NCI-H2107 (cell line): ENCODE data around the gene SV2C.

ENCODE experiments used
- DNase-seq: peaks from one replicate; lab custom pipeline; 2025; lab: John Stamatoyannopoulos, UW

SV2C gene

GRCh38 chr5:76104027-76104426 lies 20.8 kb downstream of the SV2C start:
- DNase-seq, result no peak

DNA sequence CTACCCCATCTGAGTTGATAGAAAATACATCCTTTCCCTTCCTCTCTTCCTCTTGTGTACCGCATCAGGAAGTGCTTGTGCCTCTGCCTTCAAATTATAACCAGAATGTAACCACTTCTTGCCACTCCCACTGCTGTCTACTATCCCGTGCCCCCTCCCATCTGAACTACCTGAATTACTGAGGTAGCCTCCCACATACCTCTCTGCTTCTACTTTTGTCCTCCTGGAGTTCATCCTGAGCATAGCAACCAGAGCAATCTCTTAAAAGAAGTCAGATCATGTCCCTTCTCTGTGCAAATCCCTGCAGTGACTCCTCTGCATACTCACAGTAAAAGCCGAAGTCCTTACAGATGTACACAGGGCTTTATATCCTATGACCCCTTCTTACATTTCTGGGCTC lies 23.0 kb downstream of the SV2C start:
- no peak for DNase-seq

GRCh38 chr5:76111477-76112174 lies 28.4 kb downstream of the SV2C start:
- DNase-seq, result no peak

- DNase-seq, result no peak
Observed at GRCh38 chr5:76113103-76113502, 29.9 kb downstream of the SV2C start.

DNA sequence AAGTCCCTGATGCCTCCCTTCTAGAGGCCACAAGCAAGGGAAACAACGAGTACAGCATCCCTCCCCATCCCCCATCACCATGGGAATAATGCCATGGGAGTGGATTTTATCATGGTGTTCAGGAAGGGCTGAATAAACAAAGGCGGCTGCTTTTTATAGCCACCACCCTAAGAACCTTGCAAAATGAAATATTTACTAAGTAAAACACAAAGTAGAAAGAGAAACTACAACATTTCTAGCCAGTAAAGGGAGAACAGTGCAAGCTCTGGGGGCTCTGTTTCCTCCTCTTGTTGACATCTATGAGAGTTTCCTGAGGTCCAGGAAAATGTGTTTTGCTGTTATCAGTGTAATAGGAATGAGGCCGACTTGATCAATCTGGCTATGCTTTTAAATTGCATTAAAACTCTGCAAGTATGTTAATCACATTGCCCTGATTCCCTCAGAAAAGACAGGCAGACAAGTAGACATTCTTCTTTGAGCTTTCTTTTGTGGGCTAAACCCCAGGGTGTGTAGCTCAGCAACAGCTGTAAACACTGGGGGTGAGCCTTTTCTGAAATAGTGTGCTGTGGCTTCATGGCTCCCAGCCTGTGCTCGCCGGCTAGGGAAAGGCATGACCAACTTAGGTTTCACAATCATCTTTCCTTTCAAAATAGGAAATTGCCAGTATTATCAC lies 31.1 kb downstream of the SV2C start:
- no peak for DNase-seq

DNA sequence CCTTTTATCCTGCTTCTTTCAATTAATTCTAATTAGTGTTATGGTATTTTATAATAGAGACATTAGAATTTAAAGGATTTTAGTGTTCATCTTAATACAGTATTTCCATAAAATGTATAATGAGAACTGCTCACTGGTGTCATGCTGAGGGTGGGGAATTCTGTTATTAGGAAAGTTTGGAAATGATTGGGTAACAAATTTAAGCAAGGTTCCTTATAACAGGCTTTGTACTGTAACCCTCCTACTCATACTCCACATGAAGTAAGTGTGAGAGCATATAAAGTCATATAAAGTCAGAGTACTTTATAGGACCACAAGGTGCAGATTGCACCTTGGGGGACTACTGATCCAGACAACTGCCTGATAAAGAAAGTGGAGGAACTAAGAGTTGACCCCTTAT lies 42.2 kb downstream of the SV2C start:
- no peak for DNase-seq

GRCh38 chr5:76125888-76126287 lies 42.7 kb downstream of the SV2C start:
- no peak for DNase-seq

DNA sequence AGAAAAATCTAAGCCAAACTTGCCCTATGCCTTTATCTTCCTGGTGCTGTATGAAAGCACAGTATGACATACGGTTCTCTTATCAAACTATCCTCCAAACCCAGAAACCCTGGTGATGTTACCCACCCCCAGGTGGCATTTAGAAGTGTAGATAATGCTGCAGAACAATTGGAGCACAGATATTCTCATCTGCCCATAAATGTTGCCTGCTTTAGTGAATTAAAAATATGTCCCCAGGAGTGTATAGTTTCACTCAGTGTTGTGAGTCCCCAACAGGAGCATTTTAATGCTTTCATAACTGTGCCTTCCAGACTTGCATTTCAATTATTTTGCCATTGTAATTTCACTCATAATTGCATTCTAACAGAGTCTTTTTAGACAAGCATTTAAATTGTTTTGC lies 50.8 kb downstream of the SV2C start:
- DNase-seq, result no peak

- no peak for DNase-seq
Observed at GRCh38 chr5:76134646-76135045, 51.5 kb downstream of the SV2C start.

DNA sequence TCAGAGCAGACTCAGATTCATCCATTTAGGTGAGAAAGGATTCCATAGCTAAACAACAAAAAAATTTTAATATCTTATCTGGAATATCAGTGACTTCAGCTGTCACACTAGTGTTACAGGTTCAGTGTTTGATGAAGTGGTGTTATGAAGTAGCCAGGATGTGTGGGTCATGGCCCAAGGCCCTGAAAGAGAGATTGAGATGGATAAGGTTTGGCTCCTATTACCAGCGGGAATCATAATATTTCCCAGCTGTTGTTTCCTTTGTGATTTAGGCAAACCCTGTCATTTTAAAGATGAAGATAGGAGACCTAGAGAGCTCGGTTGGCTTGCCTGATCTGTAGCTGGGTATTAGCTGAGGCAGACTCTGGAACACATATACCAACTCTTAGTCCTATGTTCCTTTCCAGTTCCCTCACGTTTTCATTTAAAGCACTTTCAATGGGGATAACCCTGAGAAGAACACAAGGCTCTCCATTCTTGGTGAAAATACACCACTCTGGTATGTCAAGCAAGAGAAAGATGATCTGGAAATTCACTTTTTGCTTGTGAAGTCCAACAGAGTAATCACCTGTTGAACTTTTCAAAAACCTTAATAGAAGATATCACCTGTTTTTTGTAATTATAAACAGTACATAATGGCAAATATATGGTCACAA lies 54.8 kb downstream of the SV2C start:
- DNase-seq, result no peak

DNA sequence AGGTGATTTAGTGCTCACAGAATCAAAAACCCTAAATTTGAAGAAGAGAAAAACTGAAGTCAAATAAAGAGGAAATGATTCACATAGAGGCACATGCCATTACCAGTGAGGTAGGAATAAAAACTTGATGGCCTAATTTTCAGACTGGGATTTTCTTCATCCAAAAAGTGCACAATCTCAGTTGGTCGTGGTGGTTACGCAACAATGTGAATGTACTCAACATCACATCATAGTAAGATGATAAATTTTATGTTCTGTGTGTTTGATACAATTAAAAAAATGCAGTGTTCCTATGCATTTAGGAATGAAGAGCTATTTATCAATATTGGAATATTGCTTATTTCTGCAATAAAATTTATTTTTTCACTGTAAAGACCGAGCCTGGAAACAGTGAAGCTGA lies 60.7 kb downstream of the SV2C start:
- DNase-seq, result no peak

- no peak for DNase-seq
Observed at GRCh38 chr5:76144513-76145274, 61.5 kb downstream of the SV2C start.

DNA sequence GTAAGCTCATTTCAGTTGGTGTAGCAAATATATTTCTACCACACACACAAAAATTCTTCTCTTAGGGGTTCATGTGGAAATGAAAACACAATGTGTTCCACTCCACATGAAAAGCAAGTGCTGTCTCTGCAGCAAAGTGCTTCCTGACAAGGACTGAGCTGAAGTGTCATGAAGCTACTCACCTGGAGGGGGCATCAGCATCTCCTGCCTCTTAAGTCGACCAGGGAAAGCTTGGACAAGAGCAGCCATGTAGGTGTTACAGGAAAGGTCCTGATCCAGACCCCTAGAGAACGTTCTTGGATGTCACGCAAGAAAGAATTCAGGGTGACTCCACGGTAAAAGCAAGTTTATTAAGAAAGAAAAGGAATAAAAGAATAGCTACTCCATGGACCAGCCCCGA lies 62.8 kb downstream of the SV2C start:
- DNase-seq, result no peak

GRCh38 chr5:76149636-76150035 lies 66.5 kb downstream of the SV2C start:
- DNase-seq, result no peak

DNA sequence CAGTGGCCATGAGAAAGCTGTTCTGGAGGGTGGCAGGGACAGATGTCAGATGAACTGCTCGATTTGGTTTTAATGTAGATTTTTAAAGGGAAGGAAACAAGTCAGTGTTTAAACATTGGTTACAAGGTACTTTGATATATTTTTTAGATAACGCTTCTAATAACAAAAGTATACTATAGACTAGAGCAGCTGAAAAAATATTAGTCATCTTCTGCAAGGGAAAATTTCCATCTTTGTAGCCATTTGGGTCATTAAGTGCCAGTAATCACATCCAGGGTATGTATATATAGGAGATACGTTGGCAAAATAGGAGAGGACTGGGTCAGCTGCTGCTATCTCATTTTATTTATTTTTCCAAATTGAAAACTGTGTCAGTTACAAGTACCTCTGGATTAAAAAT lies 69.0 kb downstream of the SV2C start:
- no peak for DNase-seq

- DNase-seq, result no peak
Observed at GRCh38 chr5:76152700-76153099, 69.5 kb downstream of the SV2C start.

DNA sequence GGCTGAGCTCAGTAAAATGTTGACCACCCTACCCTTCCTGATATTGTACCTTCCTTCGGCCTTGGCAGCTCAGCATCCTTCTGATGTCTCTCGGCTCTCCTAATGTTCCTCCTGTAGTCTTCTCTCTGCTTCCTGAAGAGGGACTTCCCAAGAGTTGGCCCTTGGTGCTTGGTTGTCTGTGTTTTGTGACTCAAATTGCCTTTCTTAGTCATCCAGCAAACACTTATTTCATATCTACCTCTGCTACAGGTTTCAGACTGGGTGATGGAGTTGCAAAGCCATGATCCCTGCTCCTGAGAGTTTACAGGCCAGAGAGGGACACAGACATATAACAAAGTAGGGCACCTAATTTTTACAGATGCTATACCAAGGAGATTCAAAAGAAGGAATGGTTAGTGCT lies 70.1 kb downstream of the SV2C start:
- no peak for DNase-seq

DNA sequence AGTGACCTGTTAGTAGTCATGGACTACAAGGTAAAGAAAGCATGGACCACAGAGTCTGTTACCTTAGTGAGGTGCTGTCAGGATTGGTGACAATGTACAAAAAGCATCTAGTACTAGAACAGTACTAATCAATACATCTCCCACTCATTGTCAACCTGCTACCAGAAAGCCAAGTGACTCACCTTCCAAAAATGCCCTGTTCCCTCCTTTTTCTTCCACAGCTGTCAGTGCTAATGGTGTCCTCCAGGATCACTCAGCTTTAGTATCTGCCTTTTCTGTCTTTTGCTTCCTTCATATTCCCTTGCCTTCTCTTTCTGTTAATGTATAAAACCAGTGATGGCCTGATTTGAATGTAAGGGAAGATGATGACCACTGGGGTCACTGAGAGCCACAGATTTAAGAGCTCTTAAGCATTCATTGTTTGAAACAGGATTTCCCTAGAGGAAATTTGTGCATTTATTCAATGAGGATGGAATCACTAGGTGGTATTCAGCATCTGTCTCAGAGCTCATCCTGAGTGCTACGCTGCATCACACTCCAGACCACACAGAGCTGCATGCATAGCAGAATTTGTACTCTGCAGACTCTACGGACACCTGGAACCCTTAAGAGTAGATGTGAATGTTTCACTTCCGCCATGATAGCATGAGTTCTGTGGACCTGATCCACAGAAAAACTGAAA lies 71.0 kb downstream of the SV2C start:
- no peak for DNase-seq

GRCh38 chr5:76155536-76155935 lies 72.4 kb downstream of the SV2C start:
- DNase-seq, result no peak

DNA sequence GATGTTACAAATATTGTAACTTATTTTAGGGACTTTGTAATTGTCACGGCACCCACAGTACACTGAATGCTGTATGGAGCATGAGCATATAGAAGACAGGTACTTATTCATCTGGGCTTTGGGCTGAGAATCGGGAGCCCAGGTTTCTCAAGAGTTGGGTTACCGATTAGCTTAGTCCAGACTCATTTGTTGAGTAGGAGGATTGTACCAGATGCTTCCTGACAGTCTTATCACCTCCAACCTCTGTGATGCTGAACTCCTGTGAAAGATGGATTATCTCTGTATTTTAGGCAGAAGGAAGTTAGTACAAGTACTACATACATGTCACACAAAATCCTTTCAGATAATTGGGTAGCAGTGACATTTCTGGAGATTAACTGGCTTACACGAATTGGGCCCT lies 79.2 kb downstream of the SV2C start:
- no peak for DNase-seq

- DNase-seq, result no peak
Observed at GRCh38 chr5:76163111-76163628, 80.0 kb downstream of the SV2C start.

DNA sequence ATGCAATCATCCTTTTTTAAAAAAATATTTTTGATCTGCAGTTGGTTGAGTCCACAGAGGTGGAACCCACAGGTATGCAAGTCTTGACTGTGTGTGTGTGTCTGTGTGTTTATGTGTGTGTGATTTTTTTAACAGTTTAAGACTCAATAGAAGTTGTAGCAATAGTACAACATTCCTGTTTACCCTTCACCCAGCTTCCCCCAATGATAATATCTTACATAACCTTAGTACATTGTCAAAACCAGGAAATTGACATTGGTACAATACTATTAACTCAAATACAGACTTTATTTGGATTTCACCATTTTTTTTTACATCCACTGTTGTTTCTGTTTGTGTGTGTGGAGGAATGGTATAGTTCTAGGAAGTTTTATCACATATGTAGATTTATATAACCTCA lies 81.8 kb downstream of the SV2C start:
- no peak for DNase-seq
